H1 (cell line): ENCODE data around the gene NASP. TPM values are rescaled to one million over a fixed set of nuclear protein-coding genes. Genes with fewer than 3 reads are reported as not detected.

Experiments used
- CTCF ChIA-PET: fragments of 300-600 bp; sonication (Branson Sonifier 250); formaldehyde crosslinking; loops from one replicate; lab custom pipeline; 2021; ENCODE audit not compliant: partially characterized antibody; lab: Charles Lee
- POLR2A ChIA-PET: fragments of 300-600 bp; sonication (Branson Sonifier 250); formaldehyde crosslinking; loops from one replicate; lab custom pipeline; 2021; ENCODE audit warnings: inconsistent platforms; ENCODE audit not compliant: partially characterized antibody; lab: Charles Lee
- DNase-seq, 2 experiments: peaks; one replicate each; pipeline versions ENCODE4 v3.0.0 to v3.0.0-alpha.2; 2010 to 2022; ENCODE audit warnings: low spot score in 2 of 2, low read depth in 1 of 2, mixed read lengths in 1 of 2
- FAIRE-seq: peaks from 2 replicates; lab custom pipeline; 2011; peaks lifted over from hg19 to GRCh38; lab: Jason Lieb, UNC
- H2AFZ ChIP-seq: 2 replicates; pipeline ENCODE4 v1.8.1; 2012; ENCODE audit warnings: low read length, inconsistent platforms
- H2AK5ac ChIP-seq: 2 replicates; pipeline ENCODE4 v1.6.1; 2013; ENCODE audit warnings: low read depth, low read length
- H2BK120ac ChIP-seq: replicated peaks from 2 replicates; pipeline ENCODE3; 2013; ENCODE audit warnings: low read depth, low read length, inconsistent platforms
- H2BK12ac ChIP-seq: 2 replicates; pipeline ENCODE4 v1.6.1; 2013; ENCODE audit warnings: low read depth, low read length
- H2BK15ac ChIP-seq: 2 replicates; pipeline ENCODE4 v1.6.1; 2013; ENCODE audit warnings: low read length
- H2BK20ac ChIP-seq: 2 replicates; pipeline ENCODE4 v1.6.1; 2013; ENCODE audit warnings: low read length
- H2BK5ac ChIP-seq: 2 replicates; pipeline ENCODE4 v1.6.1; 2013; ENCODE audit warnings: low read depth, low read length
- H3K14ac ChIP-seq: 2 replicates; pipeline ENCODE4 v1.6.1; 2013; ENCODE audit warnings: inconsistent platforms; ENCODE audit not compliant: insufficient read length
- H3K18ac ChIP-seq: 2 replicates; pipeline ENCODE4 v1.6.1; 2013; ENCODE audit warnings: low read length; ENCODE audit errors: extremely low read depth
- H3K23ac ChIP-seq: 2 replicates; pipeline ENCODE4 v1.6.1; 2013; ENCODE audit warnings: inconsistent platforms; ENCODE audit not compliant: insufficient read length
- H3K23me2 ChIP-seq: 2 replicates; pipeline ENCODE4 v1.6.1; 2013; ENCODE audit warnings: low read depth, low read length
- H3K27ac ChIP-seq: 2 replicates; pipeline ENCODE4 v1.6.1; 2011; ENCODE audit warnings: low read depth, low read length, inconsistent platforms
- H3K27me3 ChIP-seq, 4 experiments: replicated peaks in 1 of 4; 1 replicate in 1 of 4; 2 replicates in 3 of 4; pipeline versions ENCODE4 v1.6.1 to v1.8.1; 2011 to 2013; ENCODE audit warnings: low read length in 3 of 4, mild to moderate bottlenecking in 3 of 4, inconsistent platforms in 2 of 4, mixed read lengths in 2 of 4, moderate library complexity in 1 of 4; ENCODE audit not compliant: control insufficient read depth in 3 of 4, insufficient read depth in 3 of 4; ENCODE audit errors: extremely low read depth in 1 of 4
- H3K36me3 ChIP-seq, 4 experiments: 2 replicates each; pipeline versions ENCODE4 v1.6.1 to v1.8.1; 2011 to 2013; ENCODE audit warnings: mild to moderate bottlenecking in 4 of 4, low read length in 3 of 4, moderate library complexity in 2 of 4, control low read depth in 1 of 4, inconsistent platforms in 1 of 4; ENCODE audit not compliant: insufficient read depth in 4 of 4, control insufficient read depth in 2 of 4
- H3K4ac ChIP-seq: replicated peaks from 2 replicates; pipeline ENCODE3; 2013; ENCODE audit warnings: low read length, low read depth, mixed read lengths, inconsistent platforms; ENCODE audit not compliant: insufficient read length
- H3K4me1 ChIP-seq, 4 experiments: replicated peaks in 1 of 4; 1 replicate in 1 of 4; 2 replicates in 3 of 4; pipeline versions ENCODE4 v1.6.1 to v1.8.1; 2011 to 2013; ENCODE audit warnings: low read length in 3 of 4, inconsistent platforms in 2 of 4, mixed read lengths in 1 of 4; ENCODE audit not compliant: insufficient read depth in 4 of 4, control insufficient read depth in 3 of 4
- H3K4me2 ChIP-seq, 2 experiments: 2 replicates each; pipeline versions ENCODE4 v1.6.1 to v1.8.1; 2011 to 2013; ENCODE audit warnings: low read depth in 2 of 2, low read length in 2 of 2, control low read depth in 1 of 2, inconsistent platforms in 1 of 2, mild to moderate bottlenecking in 1 of 2; ENCODE audit not compliant: insufficient read depth in 1 of 2
- H3K4me3 ChIP-seq, 4 experiments: fragments of 200-600, 300-600 bp in 1 of 4; sonication (generic), shearing (Covaris generic), sonication (Bioruptor Twin) in 1 of 4; 2 replicates each; pipeline versions ENCODE4 v1.5.1 to v1.8.1; 2011 to 2016; ENCODE audit warnings: low read length in 4 of 4, low read depth in 3 of 4, control low read depth in 2 of 4, inconsistent platforms in 2 of 4, mild to moderate bottlenecking in 2 of 4, mixed read lengths in 1 of 4, moderate library complexity in 1 of 4; ENCODE audit not compliant: insufficient read depth in 2 of 4; ENCODE audit errors: extremely low read depth in 1 of 4
- H3K56ac ChIP-seq: replicated peaks from 2 replicates; pipeline ENCODE3; 2013; ENCODE audit warnings: low read depth, mild to moderate bottlenecking, mixed read lengths, low read length, inconsistent platforms; ENCODE audit not compliant: insufficient read length
- H3K79me1 ChIP-seq: 2 replicates; pipeline ENCODE4 v1.6.1; 2013; ENCODE audit warnings: low read depth, low read length, control low read depth
- H3K79me2 ChIP-seq, 2 experiments: 2 replicates each; pipeline versions ENCODE4 v1.6.1 to v1.8.1; 2012 to 2013; ENCODE audit warnings: low read length in 2 of 2, mild to moderate bottlenecking in 2 of 2, inconsistent platforms in 1 of 2; ENCODE audit not compliant: insufficient read depth in 2 of 2, control insufficient read depth in 1 of 2
- H3K9ac ChIP-seq, 4 experiments: replicated peaks in 1 of 4; 1 replicate in 1 of 4; 2 replicates in 3 of 4; pipeline versions ENCODE4 v1.6.1 to v1.8.1; 2011 to 2013; ENCODE audit warnings: low read depth in 3 of 4, low read length in 3 of 4, control low read depth in 2 of 4, mild to moderate bottlenecking in 2 of 4, moderate library complexity in 2 of 4, inconsistent platforms in 1 of 4; ENCODE audit errors: extremely low read depth in 1 of 4
- H3K9me3 ChIP-seq, 2 experiments: 2 replicates each; pipeline versions ENCODE4 v1.6.1 to v1.8.1; 2012 to 2013; ENCODE audit warnings: mild to moderate bottlenecking in 2 of 2, moderate library complexity in 2 of 2, control low read depth in 1 of 2, inconsistent platforms in 1 of 2, low read depth in 1 of 2, low read length in 1 of 2, mixed read lengths in 1 of 2; ENCODE audit not compliant: insufficient read depth in 2 of 2
- H4K20me1 ChIP-seq, 2 experiments: replicated peaks in 1 of 2; 2 replicates each; pipeline versions ENCODE3 to v1.8.1; 2011 to 2013; ENCODE audit warnings: inconsistent platforms in 2 of 2, low read length in 2 of 2, mild to moderate bottlenecking in 1 of 2; ENCODE audit not compliant: insufficient read depth in 2 of 2, control insufficient read depth in 1 of 2
- H4K5ac ChIP-seq: 2 replicates; pipeline ENCODE4 v1.6.1; 2013; ENCODE audit warnings: low read length, low read depth, mixed read lengths, inconsistent platforms; ENCODE audit not compliant: insufficient read length
- H4K8ac ChIP-seq: 2 replicates; pipeline ENCODE4 v1.8.0; 2013; ENCODE audit warnings: mild to moderate bottlenecking, moderate library complexity, low read length, inconsistent platforms; ENCODE audit not compliant: insufficient read depth; ENCODE audit errors: extremely low read depth
- H4K91ac ChIP-seq: replicated peaks from 2 replicates; pipeline ENCODE3; 2013; ENCODE audit warnings: low read length, mixed read lengths, inconsistent platforms; ENCODE audit not compliant: insufficient read length
- MAX ChIP-seq: IDR thresholded peaks from 2 replicates; pipeline ENCODE4 v1.6.1; 2012; ENCODE audit warnings: inconsistent platforms
- polyA plus RNA-seq, 7 experiments: library from polyadenylated mRNA; depleted of rRNA in 3 of 7; stranded (reverse) in 5 of 7; unstranded in 2 of 7; fragments of >200 nt in 5 of 7; fragments of 200-250 nt in 2 of 7; gene quantifications; 1 replicate in 5 of 7; 2 replicates in 1 of 7; 4 replicates in 1 of 7; pipeline versions ENCODE4 v1.2.1 to v1.2.3, GENCODE V29; 2011 to 2013; ENCODE audit warnings: missing spikeins in 2 of 7, mixed read lengths in 2 of 7
- total RNA-seq: library from RNA; stranded (reverse); fragmentation: NEBNext Ultra II Directional; extraction: Animal tissue kit (Norgen Biotek cat#: 25700); gene quantifications from 2 replicates; pipeline ENCODE4 v1.2.1, GENCODE V29; 2021

The NASP gene
- total and polyA plus RNA-seq, 2 of the 8 experiments (the other 6 are each of a cell fraction or from before 2014, with no cell fraction given) = 263 to 647 TPM

- H4K8ac ChIP-seq = no peak overlapping the region
- FAIRE-seq (no peak), DNase-seq (no peak)
- H3K18ac ChIP-seq = no peak overlapping the region
- H2BK5ac ChIP-seq = no peak overlapping the region
- H3K27ac ChIP-seq = no peak overlapping the region
- H3K4me3 ChIP-seq = no peak overlapping the region
- H3K36me3 ChIP-seq = peaks cover 15 to 66% (median 30%) of the 10 kb centered on the region in 4 experiments; a peak in 7 of 8 replicates
- no peak overlapping the region for H3K23ac ChIP-seq
- no peak overlapping the region for H4K91ac ChIP-seq
- H3K79me1 ChIP-seq = no peaks in the 10 kb centered on the region
- H2BK20ac ChIP-seq = no peak overlapping the region
- POLR2A ChIA-PET = interaction anchor here (1.6 to 2.3 kb wide), 2 partner anchors 29 to 60 kb away, joined by 3 to 6 read pairs; partner anchors contain the start of gene NASP
- H3K27me3 ChIP-seq = no peaks in the 10 kb centered on the region
- no peaks in the 10 kb centered on the region for H3K4me1 ChIP-seq
- peaks cover 0 to 7% of the 10 kb centered on the region in 2 experiments; a peak in 1 of 4 replicates for H3K79me2 ChIP-seq
- H4K20me1 ChIP-seq = peaks cover 0 to 4% of the 10 kb centered on the region in 2 experiments
- H3K9ac ChIP-seq = no peak overlapping the region
- H2BK120ac ChIP-seq = no peak overlapping the region
- H4K5ac ChIP-seq = no peak overlapping the region
- H3K23me2 ChIP-seq = no peaks in the 10 kb centered on the region
- H3K14ac ChIP-seq = no peak overlapping the region
- H2BK12ac ChIP-seq = no peak overlapping the region
- H2BK15ac ChIP-seq = no peak overlapping the region
- H3K9me3 ChIP-seq = no peaks in the 10 kb centered on the region
- no peak overlapping the region for H3K56ac ChIP-seq
- CTCF ChIA-PET = interaction anchor here (0.6 to 1.4 kb wide), 3 partner anchors 12 to 74 kb away, joined by 3 read pairs; no protein-coding TSS in a partner anchor
- no peak overlapping the region for H3K4ac ChIP-seq
- H2AK5ac ChIP-seq = no peak overlapping the region
- no peak overlapping the region for H2AFZ ChIP-seq
- H3K4me2 ChIP-seq = no peak overlapping the region
- no peak for TF ChIP-seq MAX
These were observed 60.1 kb downstream of the NASP start for GRCh38 chr1:45643978-45644377.
